Measurements from ENCODE around the gene TCF12.

Gene TCF12

GRCh38 chr15:57057134-57057930 is 138.9 kb downstream of the TCF12 start:
- DNase-seq, result no peak

GRCh38 chr15:57059026-57059660 is 140.7 kb downstream of the TCF12 start:
- no peak for DNase-seq

- no peak for DNase-seq
Measured at GRCh38 chr15:57060799-57061198, 142.4 kb downstream of the TCF12 start.

GRCh38 chr15:57061281-57061680 is 142.8 kb downstream of the TCF12 start:
- no peak for DNase-seq

GRCh38 chr15:57061696-57062095 is 143.3 kb downstream of the TCF12 start:
- DNase-seq, result no peak

GRCh38 chr15:57064033-57064432 is 145.6 kb downstream of the TCF12 start:
- no peak for DNase-seq

GRCh38 chr15:57069423-57069822 is 151.0 kb downstream of the TCF12 start:
- no peak for DNase-seq

- DNase-seq, result no peak
Measured at GRCh38 chr15:57070674-57071073, 152.2 kb downstream of the TCF12 start.

GRCh38 chr15:57079446-57079845 is 161.0 kb downstream of the TCF12 start:
- no peak for DNase-seq

GRCh38 chr15:57079931-57080620 is 161.6 kb downstream of the TCF12 start:
- DNase-seq, result no peak

GRCh38 chr15:57082054-57082728 is 163.7 kb downstream of the TCF12 start:
- no peak for DNase-seq

GRCh38 chr15:57084192-57084591 is 165.7 kb downstream of the TCF12 start:
- DNase-seq, result no peak

- DNase-seq, result no peak
Measured at GRCh38 chr15:57085267-57085666, 166.8 kb downstream of the TCF12 start.

GRCh38 chr15:57086857-57087427 is 168.5 kb downstream of the TCF12 start:
- DNase-seq, result no peak

- DNase-seq, result no peak
Measured at GRCh38 chr15:57089815-57090495, 171.5 kb downstream of the TCF12 start.

- DNase-seq, result no peak
Measured at GRCh38 chr15:57090496-57090859, 172.0 kb downstream of the TCF12 start.

- no peak for DNase-seq
Measured at GRCh38 chr15:57091636-57092035, 173.2 kb downstream of the TCF12 start.

- no peak for DNase-seq
Measured at GRCh38 chr15:57092252-57092651, 173.8 kb downstream of the TCF12 start.

GRCh38 chr15:57094321-57095257 is 176.1 kb downstream of the TCF12 start:
- no peak for DNase-seq

GRCh38 chr15:57095896-57096295 is 177.5 kb downstream of the TCF12 start:
- no peak for DNase-seq

- DNase-seq, result no peak
Measured at GRCh38 chr15:57097246-57097645, 178.8 kb downstream of the TCF12 start.

Measured in DMS 273 treated with DMSO at 0.1 percent for 48 hours (cell line).